ENCODE measurements around the gene AFAP1L1.

The AFAP1L1 gene

DNA sequence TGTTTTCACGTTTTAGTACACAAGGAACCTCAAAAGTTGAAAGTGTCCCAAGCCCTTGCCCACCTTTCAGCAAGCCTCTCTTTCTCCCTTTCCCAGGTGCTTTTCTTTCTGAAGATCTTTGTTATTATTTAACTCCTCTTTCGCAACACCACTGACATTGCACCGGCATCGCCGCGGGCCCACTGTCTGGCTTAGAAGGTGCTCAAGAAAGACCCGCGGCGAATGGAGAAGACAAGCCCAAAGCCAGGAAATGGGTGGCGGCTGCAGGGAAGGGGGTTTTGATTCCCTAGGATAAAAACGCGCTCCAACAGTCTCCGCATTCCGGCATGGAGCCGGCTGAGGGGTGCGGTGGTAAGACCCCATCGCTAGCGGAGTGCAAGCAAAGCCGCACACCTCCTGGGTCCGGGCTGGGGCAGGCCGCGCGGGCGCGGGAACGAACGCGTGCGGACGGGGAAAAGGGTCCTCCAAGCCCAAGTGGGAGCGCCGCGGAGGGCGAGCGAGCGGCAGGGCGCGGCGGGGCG lies 404 bp upstream of the AFAP1L1 start (continued):
- TF ChIP-seq, protein P1, sequence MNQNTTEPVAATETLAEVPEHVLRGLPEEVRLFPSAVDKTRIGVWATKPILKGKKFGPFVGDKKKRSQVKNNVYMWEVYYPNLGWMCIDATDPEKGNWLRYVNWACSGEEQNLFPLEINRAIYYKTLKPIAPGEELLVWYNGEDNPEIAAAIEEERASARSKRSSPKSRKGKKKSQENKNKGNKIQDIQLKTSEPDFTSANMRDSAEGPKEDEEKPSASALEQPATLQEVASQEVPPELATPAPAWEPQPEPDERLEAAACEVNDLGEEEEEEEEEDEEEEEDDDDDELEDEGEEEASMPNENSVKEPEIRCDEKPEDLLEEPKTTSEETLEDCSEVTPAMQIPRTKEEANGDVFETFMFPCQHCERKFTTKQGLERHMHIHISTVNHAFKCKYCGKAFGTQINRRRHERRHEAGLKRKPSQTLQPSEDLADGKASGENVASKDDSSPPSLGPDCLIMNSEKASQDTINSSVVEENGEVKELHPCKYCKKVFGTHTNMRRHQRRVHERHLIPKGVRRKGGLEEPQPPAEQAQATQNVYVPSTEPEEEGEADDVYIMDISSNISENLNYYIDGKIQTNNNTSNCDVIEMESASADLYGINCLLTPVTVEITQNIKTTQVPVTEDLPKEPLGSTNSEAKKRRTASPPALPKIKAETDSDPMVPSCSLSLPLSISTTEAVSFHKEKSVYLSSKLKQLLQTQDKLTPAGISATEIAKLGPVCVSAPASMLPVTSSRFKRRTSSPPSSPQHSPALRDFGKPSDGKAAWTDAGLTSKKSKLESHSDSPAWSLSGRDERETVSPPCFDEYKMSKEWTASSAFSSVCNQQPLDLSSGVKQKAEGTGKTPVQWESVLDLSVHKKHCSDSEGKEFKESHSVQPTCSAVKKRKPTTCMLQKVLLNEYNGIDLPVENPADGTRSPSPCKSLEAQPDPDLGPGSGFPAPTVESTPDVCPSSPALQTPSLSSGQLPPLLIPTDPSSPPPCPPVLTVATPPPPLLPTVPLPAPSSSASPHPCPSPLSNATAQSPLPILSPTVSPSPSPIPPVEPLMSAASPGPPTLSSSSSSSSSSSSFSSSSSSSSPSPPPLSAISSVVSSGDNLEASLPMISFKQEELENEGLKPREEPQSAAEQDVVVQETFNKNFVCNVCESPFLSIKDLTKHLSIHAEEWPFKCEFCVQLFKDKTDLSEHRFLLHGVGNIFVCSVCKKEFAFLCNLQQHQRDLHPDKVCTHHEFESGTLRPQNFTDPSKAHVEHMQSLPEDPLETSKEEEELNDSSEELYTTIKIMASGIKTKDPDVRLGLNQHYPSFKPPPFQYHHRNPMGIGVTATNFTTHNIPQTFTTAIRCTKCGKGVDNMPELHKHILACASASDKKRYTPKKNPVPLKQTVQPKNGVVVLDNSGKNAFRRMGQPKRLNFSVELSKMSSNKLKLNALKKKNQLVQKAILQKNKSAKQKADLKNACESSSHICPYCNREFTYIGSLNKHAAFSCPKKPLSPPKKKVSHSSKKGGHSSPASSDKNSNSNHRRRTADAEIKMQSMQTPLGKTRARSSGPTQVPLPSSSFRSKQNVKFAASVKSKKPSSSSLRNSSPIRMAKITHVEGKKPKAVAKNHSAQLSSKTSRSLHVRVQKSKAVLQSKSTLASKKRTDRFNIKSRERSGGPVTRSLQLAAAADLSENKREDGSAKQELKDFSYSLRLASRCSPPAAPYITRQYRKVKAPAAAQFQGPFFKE (tag by site-specific recombination; IDR thresholded peaks at IDR 0.05; ENCODE audit: borderline replicate concordance), result no peak
- no peak for TF ChIP-seq ZBTB17 (tag by site-specific recombination; IDR thresholded peaks at IDR 0.05)
- TF ChIP-seq, protein P2, sequence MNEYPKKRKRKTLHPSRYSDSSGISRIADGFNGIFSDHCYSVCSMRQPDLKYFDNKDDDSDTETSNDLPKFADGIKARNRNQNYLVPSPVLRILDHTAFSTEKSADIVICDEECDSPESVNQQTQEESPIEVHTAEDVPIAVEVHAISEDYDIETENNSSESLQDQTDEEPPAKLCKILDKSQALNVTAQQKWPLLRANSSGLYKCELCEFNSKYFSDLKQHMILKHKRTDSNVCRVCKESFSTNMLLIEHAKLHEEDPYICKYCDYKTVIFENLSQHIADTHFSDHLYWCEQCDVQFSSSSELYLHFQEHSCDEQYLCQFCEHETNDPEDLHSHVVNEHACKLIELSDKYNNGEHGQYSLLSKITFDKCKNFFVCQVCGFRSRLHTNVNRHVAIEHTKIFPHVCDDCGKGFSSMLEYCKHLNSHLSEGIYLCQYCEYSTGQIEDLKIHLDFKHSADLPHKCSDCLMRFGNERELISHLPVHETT (tag by site-specific recombination; IDR thresholded peaks at IDR 0.05), result no peak
- no peak for TF ChIP-seq ZNF707 (tag by site-specific recombination; IDR thresholded peaks at IDR 0.05)
- no peak for TF ChIP-seq MEIS1 (CRISPR knock-in tag; IDR thresholded peaks at IDR 0.05; ENCODE audit: borderline replicate concordance)
- TF ChIP-seq ZNF48 (tag by site-specific recombination; IDR thresholded peaks at IDR 0.05), result no peak
- TF ChIP-seq, protein P3, sequence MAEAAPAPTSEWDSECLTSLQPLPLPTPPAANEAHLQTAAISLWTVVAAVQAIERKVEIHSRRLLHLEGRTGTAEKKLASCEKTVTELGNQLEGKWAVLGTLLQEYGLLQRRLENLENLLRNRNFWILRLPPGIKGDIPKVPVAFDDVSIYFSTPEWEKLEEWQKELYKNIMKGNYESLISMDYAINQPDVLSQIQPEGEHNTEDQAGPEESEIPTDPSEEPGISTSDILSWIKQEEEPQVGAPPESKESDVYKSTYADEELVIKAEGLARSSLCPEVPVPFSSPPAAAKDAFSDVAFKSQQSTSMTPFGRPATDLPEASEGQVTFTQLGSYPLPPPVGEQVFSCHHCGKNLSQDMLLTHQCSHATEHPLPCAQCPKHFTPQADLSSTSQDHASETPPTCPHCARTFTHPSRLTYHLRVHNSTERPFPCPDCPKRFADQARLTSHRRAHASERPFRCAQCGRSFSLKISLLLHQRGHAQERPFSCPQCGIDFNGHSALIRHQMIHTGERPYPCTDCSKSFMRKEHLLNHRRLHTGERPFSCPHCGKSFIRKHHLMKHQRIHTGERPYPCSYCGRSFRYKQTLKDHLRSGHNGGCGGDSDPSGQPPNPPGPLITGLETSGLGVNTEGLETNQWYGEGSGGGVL (tag by site-specific recombination; IDR thresholded peaks at IDR 0.05), result no peak
- peak; percentile 59 for TF ChIP-seq ZFP69B (tag by site-specific recombination; IDR thresholded peaks at IDR 0.05)
- peak; percentile 96 for TF ChIP-seq ZNF335 (tag by site-specific recombination; conservative IDR thresholded peaks at IDR 0.05)
- TF ChIP-seq ZNF629 (tag by site-specific recombination; IDR thresholded peaks at IDR 0.05), result no peak
- TF ChIP-seq ZNF146 (tag by site-specific recombination; IDR thresholded peaks at IDR 0.05), result no peak
- TF ChIP-seq, protein P4, sequence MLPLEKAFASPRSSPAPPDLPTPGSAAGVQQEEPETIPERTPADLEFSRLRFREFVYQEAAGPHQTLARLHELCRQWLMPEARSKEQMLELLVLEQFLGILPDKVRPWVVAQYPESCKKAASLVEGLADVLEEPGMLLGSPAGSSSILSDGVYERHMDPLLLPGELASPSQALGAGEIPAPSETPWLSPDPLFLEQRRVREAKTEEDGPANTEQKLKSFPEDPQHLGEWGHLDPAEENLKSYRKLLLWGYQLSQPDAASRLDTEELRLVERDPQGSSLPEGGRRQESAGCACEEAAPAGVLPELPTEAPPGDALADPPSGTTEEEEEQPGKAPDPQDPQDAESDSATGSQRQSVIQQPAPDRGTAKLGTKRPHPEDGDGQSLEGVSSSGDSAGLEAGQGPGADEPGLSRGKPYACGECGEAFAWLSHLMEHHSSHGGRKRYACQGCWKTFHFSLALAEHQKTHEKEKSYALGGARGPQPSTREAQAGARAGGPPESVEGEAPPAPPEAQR (tag by site-specific recombination; IDR thresholded peaks at IDR 0.05), result no peak
- no peak for TF ChIP-seq ZSCAN23 (tag by site-specific recombination; IDR thresholded peaks at IDR 0.05)
- TF ChIP-seq GLIS1 (tag by site-specific recombination; IDR thresholded peaks at IDR 0.05), result no peak; the same call in 1 of the 2 replicates
- TF ChIP-seq REPIN1 (tag by site-specific recombination; IDR thresholded peaks at IDR 0.05; ENCODE audit: low read depth), result no peak
- TF ChIP-seq, protein P5, sequence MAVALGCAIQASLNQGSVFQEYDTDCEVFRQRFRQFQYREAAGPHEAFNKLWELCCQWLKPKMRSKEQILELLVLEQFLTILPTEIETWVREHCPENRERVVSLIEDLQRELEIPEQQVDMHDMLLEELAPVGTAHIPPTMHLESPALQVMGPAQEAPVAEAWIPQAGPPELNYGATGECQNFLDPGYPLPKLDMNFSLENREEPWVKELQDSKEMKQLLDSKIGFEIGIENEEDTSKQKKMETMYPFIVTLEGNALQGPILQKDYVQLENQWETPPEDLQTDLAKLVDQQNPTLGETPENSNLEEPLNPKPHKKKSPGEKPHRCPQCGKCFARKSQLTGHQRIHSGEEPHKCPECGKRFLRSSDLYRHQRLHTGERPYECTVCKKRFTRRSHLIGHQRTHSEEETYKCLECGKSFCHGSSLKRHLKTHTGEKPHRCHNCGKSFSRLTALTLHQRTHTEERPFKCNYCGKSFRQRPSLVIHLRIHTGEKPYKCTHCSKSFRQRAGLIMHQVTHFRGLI (tag by site-specific recombination; IDR thresholded peaks at IDR 0.05), result no peak; the same call in 1 of the 2 replicates
- TF ChIP-seq ZIC2 (tag by site-specific recombination; IDR thresholded peaks at IDR 0.05), result peak; percentile 11; the same call in 1 of the 2 replicates
- no peak for TF ChIP-seq ZNF157 (tag by site-specific recombination; IDR thresholded peaks at IDR 0.05)
- no peak for TF ChIP-seq HOXA7 (CRISPR knock-in tag; IDR thresholded peaks at IDR 0.05; ENCODE audit: borderline replicate concordance)
- TF ChIP-seq ZBTB20 (tag by site-specific recombination; IDR thresholded peaks at IDR 0.05), result no peak
- TF ChIP-seq ZNF544 (tag by site-specific recombination; IDR thresholded peaks at IDR 0.05), result no peak
- TF ChIP-seq, protein P6, sequence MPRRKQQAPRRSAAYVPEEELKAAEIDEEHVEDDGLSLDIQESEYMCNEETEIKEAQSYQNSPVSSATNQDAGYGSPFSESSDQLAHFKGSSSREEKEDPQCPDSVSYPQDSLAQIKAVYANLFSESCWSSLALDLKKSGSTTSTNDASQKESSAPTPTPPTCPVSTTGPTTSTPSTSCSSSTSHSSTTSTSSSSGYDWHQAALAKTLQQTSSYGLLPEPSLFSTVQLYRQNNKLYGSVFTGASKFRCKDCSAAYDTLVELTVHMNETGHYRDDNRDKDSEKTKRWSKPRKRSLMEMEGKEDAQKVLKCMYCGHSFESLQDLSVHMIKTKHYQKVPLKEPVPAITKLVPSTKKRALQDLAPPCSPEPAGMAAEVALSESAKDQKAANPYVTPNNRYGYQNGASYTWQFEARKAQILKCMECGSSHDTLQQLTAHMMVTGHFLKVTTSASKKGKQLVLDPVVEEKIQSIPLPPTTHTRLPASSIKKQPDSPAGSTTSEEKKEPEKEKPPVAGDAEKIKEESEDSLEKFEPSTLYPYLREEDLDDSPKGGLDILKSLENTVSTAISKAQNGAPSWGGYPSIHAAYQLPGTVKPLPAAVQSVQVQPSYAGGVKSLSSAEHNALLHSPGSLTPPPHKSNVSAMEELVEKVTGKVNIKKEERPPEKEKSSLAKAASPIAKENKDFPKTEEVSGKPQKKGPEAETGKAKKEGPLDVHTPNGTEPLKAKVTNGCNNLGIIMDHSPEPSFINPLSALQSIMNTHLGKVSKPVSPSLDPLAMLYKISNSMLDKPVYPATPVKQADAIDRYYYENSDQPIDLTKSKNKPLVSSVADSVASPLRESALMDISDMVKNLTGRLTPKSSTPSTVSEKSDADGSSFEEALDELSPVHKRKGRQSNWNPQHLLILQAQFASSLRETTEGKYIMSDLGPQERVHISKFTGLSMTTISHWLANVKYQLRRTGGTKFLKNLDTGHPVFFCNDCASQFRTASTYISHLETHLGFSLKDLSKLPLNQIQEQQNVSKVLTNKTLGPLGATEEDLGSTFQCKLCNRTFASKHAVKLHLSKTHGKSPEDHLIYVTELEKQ (tag by site-specific recombination; IDR thresholded peaks at IDR 0.05; ENCODE audit: borderline replicate concordance), result no peak
- TF ChIP-seq KLF9 (tag by site-specific recombination; IDR thresholded peaks at IDR 0.05; ENCODE audit: low read depth), result no peak
- no peak for TF ChIP-seq ZNF140 (tag by site-specific recombination; IDR thresholded peaks at IDR 0.05)

Data from HEK293 (cell line).